ENCODE measurements around the gene SLC39A10. TPM values are rescaled to one million over a fixed set of nuclear protein-coding genes. Genes with fewer than 3 reads are reported as not detected.

Gene SLC39A10
- total RNA-seq, 3 donors from 2014 or later = 15.3 to 22.6 (median 18.6) TPM

DNA sequence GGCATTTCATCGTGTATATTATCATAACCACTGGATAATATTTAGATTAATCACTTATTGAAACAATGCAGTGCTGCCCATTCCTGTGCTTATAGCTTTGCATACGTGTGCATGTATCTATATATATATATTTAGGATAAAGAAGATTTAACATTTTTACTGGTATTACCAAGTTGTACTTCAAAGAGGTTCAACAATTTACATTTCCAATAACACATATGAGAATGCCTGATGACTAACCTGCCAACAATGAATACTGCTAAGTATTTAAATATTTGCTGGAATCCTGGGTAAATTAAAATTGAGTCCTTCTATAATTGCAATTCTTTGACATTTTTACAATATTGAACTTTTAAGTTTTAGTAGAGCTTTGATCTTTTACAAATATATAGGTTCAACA is 111.4 kb downstream of the SLC39A10 start:
- ATAC-seq (no peak), DNase-seq (no peak)
- TF ChIP-seq, protein P1, sequence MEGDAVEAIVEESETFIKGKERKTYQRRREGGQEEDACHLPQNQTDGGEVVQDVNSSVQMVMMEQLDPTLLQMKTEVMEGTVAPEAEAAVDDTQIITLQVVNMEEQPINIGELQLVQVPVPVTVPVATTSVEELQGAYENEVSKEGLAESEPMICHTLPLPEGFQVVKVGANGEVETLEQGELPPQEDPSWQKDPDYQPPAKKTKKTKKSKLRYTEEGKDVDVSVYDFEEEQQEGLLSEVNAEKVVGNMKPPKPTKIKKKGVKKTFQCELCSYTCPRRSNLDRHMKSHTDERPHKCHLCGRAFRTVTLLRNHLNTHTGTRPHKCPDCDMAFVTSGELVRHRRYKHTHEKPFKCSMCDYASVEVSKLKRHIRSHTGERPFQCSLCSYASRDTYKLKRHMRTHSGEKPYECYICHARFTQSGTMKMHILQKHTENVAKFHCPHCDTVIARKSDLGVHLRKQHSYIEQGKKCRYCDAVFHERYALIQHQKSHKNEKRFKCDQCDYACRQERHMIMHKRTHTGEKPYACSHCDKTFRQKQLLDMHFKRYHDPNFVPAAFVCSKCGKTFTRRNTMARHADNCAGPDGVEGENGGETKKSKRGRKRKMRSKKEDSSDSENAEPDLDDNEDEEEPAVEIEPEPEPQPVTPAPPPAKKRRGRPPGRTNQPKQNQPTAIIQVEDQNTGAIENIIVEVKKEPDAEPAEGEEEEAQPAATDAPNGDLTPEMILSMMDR (IDR thresholded peaks at IDR 0.05) = no peak
- H3K4me3 ChIP-seq = no peak overlapping the region
- intact Hi-C loops (cut with DNase I, micrococcal nuclease) = no loop called here
- peaks cover 7% of the 10 kb centered on the region for H3K9me3 ChIP-seq
- H3K4me1 ChIP-seq (ENCODE audit: low read depth) = no peaks in the 10 kb centered on the region
- no peaks in the 10 kb centered on the region for H3K36me3 ChIP-seq (ENCODE audit: low read depth)

DNA sequence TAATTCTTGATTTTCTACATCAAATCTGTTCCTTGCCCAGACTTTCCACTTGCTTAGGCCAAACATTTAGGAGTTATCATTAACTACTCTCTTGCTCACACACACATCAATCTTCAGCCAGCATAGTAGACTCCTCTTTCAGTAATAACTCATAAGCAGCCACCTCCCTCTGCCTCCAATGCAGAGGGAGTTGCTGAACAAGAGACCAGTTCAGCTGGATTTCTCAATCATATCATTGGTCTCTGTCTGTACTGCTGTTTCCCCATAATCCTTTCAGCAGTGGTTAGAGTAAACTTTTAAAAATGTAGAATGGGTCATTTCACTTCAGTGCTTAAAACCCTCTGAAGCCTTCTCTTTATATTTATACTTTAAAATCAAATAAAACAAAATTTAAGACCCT is 112.9 kb downstream of the SLC39A10 start:
- DNase-seq = no peak
- intact Hi-C loops (cut with DNase I, micrococcal nuclease) = no loop called here
- no peak for ATAC-seq
- H3K9me3 ChIP-seq = peaks cover 1% of the 10 kb centered on the region
- no peaks in the 10 kb centered on the region for H3K4me1 ChIP-seq (ENCODE audit: low read depth)
- H3K36me3 ChIP-seq (ENCODE audit: low read depth) = no peaks in the 10 kb centered on the region
- TF ChIP-seq, protein P1 (IDR thresholded peaks at IDR 0.05) = no peak
- no peak overlapping the region for H3K4me3 ChIP-seq

DNA sequence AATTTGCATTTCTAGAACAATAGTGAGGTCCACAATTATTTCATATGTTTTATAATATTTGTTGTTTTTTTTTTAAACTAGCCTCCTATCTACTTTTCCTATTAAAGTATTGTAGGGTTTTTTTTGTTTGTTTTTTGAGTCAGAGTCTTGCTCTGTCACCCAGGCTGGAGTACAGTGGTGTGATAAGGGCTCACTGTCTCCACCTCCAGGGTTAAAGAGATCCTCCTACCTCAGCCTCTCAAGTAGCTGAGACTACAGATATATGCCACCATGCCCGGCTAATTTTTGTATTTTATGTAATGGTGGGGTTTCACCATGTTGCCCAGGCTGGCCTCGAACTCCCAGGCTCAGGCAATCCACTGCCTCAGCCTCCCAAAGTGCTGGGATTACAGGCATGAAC is 122.5 kb downstream of the SLC39A10 start:
- intact Hi-C loops (cut with DNase I, micrococcal nuclease) = no loop called here
- Histone ChIP-seq H3K4me1 (ENCODE audit: low read depth) (no peaks in the 10 kb centered on the region), H3K9me3 (no peaks in the 10 kb centered on the region), H3K36me3 (ENCODE audit: low read depth) (no peaks in the 10 kb centered on the region), H3K4me3 (no peak overlapping the region)
- TF ChIP-seq, protein P1 (IDR thresholded peaks at IDR 0.05) = no peak
- DNase-seq = no peak
- no peak for ATAC-seq

DNA sequence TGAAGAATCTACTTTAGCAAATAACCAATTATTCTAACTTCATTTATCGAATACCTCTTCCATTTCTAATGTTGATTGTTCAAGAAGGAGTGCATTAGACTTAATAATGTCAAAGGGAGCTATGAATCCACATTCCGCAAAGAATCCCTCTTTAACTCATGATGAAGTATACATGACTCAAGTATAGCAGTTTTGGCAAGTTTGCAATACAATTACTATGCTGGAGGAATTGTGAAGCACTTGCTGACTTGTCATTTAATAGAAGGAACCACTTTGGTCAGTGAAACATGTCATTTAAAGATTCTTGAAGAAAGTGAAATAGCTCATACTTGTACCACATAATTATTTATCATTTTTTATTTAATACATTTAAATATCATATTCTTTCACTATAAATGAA is 125.1 kb downstream of the SLC39A10 start:
- intact Hi-C loops (cut with DNase I, micrococcal nuclease) = no loop called here
- TF ChIP-seq, protein P1 (IDR thresholded peaks at IDR 0.05) = no peak
- H3K36me3 ChIP-seq (ENCODE audit: low read depth) = no peaks in the 10 kb centered on the region
- ATAC-seq (no peak), DNase-seq (no peak)
- no peaks in the 10 kb centered on the region for H3K4me1 ChIP-seq (ENCODE audit: low read depth)
- H3K9me3 ChIP-seq = no peaks in the 10 kb centered on the region
- no peak overlapping the region for H3K4me3 ChIP-seq

All from mucosa of descending colon (tissue), 3 donors.